GM18508 (cell line): ENCODE measurements around the gene MAP3K8.
"Not testable (repeated sequence)": the region's sequence is repeated elsewhere in the genome, so short reads cannot be mapped to it uniquely, and the experiment has no call there.

ENCODE experiments used
- ATAC-seq: cut with Tn5 transposase; IDR thresholded peaks from one replicate; pipeline ENCODE4 v1.9.1; 2021; ENCODE audit warnings: moderate number of reproducible peaks; ENCODE audit not compliant: insufficient read depth, unreplicated experiment

MAP3K8 gene

GRCh38 chr10:30422151-30422695, 11.8 kb upstream of the MAP3K8 start:
- ATAC-seq: no peak

DNA sequence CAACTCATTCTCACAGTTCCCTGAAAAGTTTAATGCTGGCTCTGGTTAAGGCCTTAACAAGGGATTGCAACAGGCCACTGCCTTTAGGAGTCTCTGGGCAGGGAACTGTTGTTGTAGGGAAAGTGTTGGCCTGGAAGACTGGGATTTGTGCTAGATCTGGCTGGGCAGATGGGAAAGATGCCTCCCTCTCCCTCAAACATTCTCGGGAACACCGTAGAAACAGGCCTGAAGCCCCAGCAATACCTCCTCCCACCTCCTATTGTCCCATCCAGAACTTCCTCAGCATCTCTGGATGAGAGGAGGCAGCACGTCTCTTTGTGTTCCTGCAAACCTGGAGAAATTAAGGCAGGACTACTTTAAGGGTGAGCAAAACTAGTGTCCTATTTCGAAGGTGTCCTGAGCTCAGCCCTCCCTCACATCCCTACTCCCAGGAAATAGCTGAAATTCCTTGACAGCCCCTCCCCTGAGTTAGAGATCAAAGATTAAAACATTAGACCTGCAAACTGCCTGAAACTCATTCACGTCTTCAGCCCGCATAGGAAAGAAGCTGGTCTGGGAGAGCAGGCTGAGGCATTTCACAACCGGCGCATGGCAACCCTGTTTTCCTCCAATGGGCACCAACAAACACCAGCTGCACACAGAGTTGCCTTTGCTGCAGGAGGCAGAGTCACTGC, 10.9 kb upstream of the MAP3K8 start:
- ATAC-seq: no peak

DNA sequence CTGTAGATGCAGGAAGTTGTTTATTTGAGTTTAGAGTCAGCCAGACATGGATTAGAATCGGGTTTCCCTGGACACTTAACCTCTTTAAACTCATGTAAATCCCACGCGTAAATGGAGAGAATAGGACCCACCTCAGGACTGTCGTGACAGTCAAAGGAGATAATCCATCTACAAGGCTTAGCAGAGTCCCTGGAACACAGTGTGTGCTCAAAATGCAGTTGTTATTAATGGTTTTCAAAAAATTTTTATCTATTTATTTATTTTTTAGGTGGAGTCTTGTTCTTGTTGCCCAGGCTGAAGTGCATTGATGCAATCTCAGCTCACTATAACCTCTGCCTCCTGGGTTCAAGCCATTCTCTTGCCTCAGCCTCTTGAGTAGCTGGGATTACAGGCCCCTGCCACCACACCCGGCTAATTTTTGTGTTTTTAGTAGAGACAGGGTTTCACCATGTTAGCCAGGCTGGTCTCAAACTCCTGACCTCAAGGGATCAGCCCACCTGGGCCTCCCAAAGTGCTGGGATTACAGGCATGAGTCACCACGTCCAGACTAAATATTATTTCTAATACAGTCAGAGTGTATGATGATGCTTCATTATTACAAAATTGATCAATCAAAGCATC, 10.2 kb upstream of the MAP3K8 start:
- not testable (repeated sequence) for ATAC-seq

DNA sequence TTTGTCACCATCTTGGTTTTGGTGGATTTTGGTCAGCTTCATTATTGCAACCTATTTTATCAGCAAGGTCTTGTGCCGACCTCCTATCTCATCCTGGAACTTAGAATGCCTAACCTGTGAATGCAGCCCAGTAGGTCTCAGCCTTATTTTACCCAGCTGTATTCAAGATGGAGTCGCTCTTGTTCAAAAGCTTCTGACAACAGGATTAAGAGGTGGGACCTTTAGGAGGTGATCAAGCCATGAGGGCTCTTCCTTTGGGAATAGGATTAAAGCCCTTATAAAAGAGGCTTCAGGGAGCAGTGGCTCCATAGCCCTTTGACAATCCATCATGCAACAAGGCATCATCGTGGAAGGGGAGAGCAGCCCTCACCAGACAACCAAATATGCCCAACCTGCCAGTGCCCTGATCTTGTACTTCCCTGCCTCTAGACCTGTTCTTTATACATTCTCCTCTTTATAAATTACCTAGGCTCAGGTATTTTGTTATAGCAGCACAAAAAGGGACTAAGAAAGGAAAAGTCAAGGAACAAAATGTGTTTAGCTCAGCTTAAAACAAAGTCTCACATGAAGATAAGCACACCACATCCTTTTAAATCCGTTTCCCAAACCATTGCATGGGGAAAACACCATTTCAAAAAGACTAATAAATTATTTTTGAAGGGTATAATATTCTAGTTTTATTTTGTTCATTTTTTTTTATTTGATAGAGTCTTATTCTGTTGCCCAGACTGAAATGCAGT, 8.5 kb upstream of the MAP3K8 start:
- no peak for ATAC-seq

DNA sequence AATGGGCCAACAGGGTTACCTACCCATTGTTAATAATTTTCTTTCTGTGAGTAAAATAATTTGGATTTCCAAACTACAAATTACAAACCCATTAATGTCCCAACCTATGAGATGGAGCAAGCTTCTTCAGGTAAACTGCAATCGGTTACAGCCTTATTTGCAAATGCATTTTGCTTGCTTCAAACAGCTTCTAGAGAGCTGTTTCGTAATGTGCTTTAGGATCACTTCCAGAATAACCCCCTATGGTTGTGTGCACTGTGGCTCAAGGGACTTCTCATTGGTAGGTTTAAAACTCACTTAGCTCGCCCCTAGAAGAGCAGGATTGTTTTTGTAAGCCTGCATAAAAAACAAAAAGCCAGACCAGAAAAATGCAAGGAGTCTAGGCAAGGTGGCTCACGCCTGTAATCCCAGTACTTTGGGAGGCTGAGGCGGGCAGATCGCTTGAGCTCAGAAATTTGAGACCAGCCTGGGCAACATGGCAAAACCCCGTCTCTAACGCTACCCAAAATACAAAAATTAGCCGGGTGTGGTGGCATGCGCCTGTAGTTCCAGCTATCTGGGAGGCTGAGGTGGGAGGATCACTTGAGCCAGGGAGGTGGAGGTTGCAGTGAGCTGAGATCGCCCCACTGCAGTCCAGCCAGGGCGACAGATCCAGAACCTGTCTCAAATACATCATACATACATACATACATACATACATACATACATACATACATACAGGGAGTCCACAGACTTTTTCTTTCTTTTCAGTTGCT, 3.3 kb upstream of the MAP3K8 start:
- no peak for ATAC-seq

- ATAC-seq: no peak
Observed at GRCh38 chr10:30431435-30431911, 2.5 kb upstream of the MAP3K8 start.

- ATAC-seq: peak; percentile 5
Observed at GRCh38 chr10:30432622-30433305, 1.2 kb upstream of the MAP3K8 start.

DNA sequence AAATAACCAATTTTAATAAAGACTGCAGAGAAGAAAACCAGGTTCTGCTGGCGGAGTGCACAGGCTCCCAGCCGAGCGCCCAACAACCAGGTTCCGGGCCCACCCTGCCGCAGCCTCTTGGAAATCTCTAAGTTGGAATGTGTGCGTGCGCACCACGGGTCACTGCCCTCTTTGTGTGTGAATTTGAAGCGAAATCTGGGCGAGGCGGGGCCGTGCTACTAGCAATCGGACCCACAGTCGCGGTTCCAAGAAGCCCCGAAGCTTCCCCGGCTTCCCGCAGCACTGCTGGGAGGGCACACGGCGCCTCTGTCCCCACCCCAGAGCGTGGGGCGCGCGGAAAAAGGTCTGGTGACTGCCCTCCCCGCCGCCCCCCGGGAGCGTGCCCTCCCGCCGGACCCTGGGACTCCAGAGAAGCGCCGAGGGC, 666 bp upstream of the MAP3K8 start:
- peak; percentile 0 for ATAC-seq

DNA sequence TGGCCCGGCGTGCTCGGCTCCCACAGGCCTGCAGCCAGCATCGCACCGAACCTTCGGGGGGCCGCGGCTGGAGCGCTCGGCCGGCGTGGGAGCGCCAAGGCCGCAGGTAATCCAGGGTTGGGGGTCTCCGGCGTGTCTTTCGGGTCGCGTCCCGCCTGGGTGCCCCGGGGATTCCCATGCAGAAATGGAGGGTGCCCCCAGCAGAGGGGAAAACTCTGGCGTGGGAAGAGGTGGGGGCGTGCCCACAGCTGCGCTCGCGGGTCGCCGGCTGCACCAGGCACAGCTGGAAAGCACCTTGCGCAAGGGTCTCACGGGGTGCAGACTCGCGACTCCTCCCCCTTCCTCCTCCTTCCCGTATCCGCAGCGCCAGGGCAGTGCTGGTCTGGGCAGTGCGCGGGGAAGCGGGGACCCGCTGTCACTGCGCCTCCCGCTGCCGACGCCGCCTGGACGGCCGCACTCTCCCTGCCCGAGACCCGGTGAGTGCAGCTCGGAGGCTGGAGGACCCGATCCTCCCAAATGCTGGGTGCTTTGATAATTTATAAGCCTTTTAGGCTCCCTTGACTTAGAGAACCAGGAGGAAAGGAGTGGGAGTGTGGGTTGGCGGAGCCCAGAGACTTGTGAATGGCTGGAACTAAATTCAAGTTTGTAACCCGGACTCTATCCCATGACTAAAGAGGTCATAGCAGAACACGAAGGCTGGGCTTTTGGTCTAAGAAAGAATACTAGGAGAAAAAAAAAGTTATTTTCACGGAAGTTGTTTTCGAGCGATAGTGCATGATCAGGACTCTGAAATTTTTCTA, 489 bp downstream of the MAP3K8 start:
- peak; percentile 21 for ATAC-seq

DNA sequence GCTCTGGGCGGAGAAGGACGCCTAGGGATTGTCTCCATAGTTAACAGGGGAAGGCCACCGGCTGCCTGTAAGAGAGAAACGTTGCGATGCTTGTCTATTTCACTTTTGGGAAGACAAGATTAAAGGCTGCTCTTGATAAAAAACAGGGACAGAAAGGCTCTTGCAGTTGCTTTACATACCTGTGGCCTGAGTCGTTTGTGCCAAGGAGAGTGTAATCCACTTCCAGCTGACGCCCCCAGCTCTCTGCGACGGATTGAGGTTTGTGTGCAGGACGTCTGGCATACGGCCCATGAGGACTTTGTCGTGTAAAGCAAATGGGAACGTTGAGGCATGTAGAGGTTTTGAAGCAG, 1.1 kb downstream of the MAP3K8 start:
- no peak for ATAC-seq

DNA sequence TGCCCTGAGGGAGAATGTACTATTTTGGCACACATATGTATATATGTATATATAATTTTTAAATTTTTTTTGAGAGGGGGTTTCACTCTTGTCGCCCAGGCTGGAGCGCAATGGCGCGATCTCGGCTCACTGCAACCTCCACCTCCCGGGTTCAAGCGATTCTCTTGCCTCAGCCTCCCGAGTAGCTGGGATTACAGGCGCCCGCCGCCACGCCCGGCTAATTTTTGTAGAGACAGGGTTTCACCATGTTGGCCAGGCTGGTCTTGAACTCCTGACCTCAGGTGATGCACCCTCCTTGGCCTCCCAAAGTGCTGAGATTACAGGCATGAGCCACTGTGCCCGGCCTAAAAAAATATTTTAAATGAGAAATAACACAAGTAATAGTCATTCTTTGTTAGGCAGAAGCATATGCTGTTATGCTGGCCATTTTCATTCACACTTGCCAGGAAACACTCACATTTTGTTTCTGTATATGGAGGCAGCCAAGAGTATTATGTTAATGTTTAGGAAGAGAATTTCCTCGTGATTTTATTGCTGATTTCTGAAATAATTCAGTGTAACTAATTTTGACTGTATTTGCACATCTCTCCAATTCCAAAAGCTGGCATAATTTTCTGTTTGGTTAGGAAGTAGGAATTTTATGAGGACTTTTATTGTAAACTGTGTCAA, 1.6 kb downstream of the MAP3K8 start:
- not testable (repeated sequence) for ATAC-seq

DNA sequence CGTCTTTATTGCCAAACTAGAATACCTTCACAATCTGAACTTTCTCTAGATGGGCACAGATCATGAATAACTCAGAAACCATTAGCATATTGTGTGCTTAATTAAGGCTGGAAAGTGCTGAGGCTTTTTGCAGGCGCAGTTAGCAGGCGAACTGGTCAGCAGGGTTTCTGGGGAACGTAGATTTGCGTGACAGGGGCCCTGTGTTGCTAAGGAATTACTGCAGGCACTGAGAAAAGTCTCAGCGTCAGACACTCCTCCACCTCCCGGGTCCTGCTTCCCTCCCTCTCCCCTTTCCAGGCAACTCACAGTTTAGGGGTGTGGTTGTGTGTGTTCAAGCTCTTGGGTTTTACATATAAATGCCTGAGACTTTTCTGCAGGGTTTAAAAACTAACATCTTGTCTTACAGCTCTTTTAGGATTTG, 2.2 kb downstream of the MAP3K8 start:
- no peak for ATAC-seq

DNA sequence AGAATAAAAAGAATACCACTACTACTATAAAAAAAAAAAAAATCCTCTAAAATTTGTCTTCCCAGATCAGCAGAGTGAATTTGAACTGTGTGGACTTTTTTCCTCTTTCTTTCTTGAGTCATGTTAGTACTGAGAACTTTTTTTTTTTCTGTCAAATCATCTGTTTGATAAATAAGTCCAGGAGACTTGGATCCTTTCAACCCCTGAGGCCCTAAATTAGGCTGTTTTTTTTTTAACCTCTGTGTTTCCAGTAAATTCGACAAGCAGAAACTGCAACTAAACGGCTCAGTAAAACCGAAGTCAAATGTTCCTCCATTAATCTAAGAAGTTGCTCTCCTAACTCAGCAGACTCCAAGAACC, 2.7 kb downstream of the MAP3K8 start:
- ATAC-seq: no peak

- ATAC-seq: no peak
Observed at GRCh38 chr10:30437031-30437841, 3.3 kb downstream of the MAP3K8 start.

DNA sequence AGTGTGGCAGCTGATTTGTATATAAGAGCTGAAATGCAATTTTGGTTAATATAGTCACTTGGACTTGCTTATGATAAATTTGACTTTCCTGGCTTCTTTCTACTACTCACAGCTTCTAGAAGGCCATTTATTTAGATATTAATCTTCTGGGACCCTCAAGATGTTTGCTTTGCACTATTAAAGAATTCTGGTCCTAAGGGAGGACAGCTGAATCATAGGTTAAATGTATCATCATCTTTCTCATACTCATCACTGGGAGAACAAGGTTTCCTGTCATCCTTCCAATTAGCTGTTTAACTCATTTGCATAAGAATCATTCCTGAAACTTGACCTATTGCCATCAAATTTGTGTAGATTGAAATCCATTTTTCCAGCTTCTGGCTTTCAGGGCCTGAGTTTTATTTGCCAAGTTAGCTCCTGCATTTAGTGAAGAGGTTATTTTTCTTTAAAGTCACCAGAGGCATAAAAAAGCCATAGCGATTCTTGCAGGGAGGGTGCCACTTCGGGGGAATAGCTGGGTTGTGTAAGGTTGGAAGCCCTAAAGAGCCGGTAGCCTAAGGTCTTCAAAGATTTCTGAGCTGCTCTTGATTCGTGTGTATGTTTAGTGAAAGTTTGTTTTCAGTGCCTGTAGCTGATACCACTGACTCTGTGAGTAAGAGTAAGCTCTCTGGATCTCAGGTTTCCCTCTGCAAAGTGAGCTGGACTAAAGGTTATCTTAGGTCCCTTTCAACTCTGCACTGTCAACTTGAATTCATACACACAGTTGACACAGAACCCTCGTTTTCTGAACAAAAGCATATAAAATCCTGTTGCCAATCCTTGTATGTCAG, 4.3 kb downstream of the MAP3K8 start:
- no peak for ATAC-seq

GRCh38 chr10:30439931-30440330, 5.9 kb downstream of the MAP3K8 start:
- no peak for ATAC-seq

DNA sequence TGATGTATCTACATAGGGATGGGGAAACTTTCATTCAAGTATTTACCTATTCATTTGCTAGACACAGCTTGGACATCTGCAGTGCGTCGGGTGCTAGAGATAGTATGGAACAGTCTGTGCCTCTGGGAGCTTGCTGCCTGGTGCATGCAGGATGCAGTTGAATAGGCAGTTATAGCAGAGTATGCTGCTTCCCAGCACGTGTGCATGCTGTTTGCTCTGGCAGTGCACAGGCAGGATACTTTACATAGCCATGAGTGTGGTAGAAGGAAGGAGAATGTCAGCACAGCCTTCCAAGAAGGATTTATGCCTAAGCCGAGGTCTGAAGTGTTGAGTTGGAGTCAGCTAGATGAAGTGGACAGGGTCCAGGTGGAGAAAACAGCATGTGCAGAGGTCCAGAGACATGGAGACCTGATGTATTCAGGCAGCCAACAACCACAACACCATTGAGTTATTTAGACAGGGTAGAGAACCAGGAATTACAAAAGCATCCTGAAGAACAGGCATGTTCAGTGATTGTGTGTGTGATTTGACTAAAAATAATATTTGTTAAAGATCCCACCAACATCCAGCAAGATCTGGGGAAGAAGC, 8.1 kb downstream of the MAP3K8 start:
- no peak for ATAC-seq
